Central memory CD4-positive, alpha-beta T cell (primary cell): ENCODE results near the gene GTPBP6.
"Not testable (repeated sequence)": the region's sequence is repeated elsewhere in the genome, so short reads cannot be mapped to it uniquely, and the experiment has no call there.

Source experiments
- DNase-seq: peaks from one replicate; pipeline ENCODE4 v3.0.0; 2022

Gene GTPBP6

GRCh38 chrX:261167-261918, 57.3 kb downstream of the GTPBP6 start:
- DNase-seq: no peak

DNA sequence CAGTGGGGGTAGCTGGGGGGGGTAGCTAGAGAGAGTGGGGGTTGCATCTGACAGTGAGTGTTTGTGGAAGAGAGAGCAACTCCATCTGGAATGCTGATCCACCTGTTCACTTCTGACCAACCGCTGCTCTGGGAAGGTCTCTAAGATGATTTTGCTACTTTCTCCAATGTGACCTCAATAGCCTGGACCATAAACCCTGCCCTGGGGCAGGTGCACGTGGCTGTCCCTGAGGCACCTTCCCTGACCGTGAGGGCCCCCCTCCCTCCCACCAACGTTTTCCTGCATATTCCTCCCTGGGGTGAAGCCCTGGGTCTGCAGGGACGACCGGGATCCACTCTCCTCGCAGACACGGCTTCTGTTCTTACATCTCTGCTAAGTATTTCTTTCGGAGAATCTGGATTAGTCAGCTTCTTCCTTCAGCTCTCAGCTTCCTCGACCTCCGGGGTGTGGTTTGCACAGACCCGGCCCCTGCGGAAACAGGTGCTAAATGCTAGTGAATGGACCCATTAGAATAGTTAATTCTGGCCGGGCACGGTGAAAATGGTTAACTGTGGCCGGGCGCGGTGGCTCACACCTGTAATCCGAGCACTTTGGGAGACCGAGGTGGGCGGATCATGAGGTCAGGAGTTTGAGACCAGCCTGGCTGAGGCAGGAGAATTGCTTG, 58.8 kb downstream of the GTPBP6 start:
- no peak for DNase-seq

DNA sequence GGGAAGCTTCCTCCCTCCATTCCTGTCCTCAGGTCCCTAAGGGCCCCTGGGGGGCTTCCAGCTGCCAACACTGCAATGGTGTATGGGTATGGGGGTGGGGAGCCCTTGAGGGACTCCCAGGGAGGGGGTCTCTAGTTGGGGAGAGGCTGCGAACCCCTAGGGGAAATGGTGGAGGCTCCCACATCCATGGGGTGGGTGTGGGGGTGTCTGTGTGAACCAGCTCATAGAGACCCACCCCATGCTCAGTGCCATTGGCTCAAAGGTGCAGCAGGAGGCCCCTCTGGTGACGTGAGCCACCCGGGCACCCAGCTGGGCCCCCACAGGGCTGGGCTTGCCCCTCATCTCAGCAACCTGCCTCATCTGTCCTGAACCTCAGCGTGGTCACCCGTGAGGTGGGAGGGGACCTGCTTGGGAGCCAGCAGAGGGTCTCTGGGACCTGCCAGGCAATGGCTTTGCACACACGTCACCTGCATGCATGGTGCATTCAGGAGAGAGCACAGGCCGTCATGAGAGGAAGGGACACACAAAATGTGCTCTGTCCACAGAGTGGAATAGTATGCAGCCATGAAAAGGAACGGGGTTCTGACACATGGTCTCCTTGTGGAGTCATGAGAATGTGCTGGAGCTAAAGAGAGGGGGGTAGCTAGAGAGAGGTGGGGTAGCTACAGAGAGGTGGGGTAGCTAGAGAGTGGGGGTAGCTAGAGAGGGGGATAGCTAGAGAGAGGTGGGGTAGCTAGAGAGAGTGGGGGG, 60.1 kb downstream of the GTPBP6 start:
- DNase-seq: no peak

GRCh38 chrX:257681-258289, 60.8 kb downstream of the GTPBP6 start:
- DNase-seq: no peak

GRCh38 chrX:257054-257453, 61.5 kb downstream of the GTPBP6 start:
- DNase-seq: not testable (repeated sequence)

- DNase-seq: no peak
Observed at GRCh38 chrX:255923-256331, 62.7 kb downstream of the GTPBP6 start.
